ENCODE measurements around the gene CD180. TPM values are rescaled to one million over a fixed set of nuclear protein-coding genes. Genes with fewer than 3 reads are reported as not detected.

CD180 gene
- total and polyA plus RNA-seq, 9 of the 15 experiments (the other 6 are each of a cell fraction or from before 2014, with no cell fraction given): 0.01 to 0.07 TPM; not detected in 7

DNA sequence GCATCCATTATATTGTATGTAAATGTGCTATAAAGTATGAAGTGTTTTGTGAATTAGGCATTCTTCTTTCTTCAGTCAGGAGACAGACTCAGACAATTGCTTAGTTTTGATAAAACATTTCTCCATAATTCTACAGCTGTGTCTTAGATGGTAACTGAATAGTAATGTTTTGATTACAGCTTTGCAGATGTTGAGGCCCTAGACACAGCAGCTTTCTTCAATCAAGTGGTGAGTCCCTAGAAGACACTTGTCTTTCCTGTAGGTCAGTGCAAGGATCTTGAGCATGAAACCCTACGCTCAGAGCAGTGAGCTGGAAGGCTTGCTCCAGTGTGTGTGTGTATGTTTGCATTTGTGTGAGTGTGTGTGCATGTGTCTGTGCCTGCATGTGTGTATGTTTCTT lies 46.8 kb upstream of the CD180 start (continued):
- TF ChIP-seq, protein P1, sequence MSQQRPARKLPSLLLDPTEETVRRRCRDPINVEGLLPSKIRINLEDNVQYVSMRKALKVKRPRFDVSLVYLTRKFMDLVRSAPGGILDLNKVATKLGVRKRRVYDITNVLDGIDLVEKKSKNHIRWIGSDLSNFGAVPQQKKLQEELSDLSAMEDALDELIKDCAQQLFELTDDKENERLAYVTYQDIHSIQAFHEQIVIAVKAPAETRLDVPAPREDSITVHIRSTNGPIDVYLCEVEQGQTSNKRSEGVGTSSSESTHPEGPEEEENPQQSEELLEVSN (IDR thresholded peaks at IDR 0.05; ENCODE audit: borderline replicate concordance in 1 of 2, extremely low read depth in 1 of 2, insufficient read depth in 1 of 2, insufficient read length in 1 of 2, low read depth in 1 of 2, low read length in 1 of 2, poor library complexity in 1 of 2, severe bottlenecking in 1 of 2): no peak
- TF ChIP-seq CREBBP (IDR thresholded peaks at IDR 0.05; ENCODE audit: low read depth, low read length) (no peak), HEY1 (CRISPR knock-in tag; IDR thresholded peaks at IDR 0.05; ENCODE audit: borderline replicate concordance) (no peak), ZBTB26 (CRISPR knock-in tag; IDR thresholded peaks at IDR 0.05) (no peak), ERF (CRISPR knock-in tag; IDR thresholded peaks at IDR 0.05) (no peak), ZNF764 (CRISPR knock-in tag; IDR thresholded peaks at IDR 0.05; ENCODE audit: low read depth) (no peak), MAFG (tag; conservative IDR thresholded peaks at IDR 0.05) (no peak), BACH1 (tag; IDR thresholded peaks at IDR 0.05) (no peak), ZNF592 (IDR thresholded peaks at IDR 0.05) (no peak)

All from K562 (cell line).